OCI-LY1 (cell line): ENCODE data around the gene CYP2W1.

Experiments
- EZH2 ChIP-seq: fragments of 200-600 bp; sonication (generic), shearing (Covaris generic); IDR thresholded peaks from 2 replicates; pipeline ENCODE4 v1.8.0; 2017; ENCODE audit warnings: borderline replicate concordance, mixed run types, mild to moderate bottlenecking, antibody characterized with exemption, low read length, moderate library complexity, mixed read lengths
- TF ChIP-seq, protein P1 (sequence below): fragments of 200-600 bp; sonication (generic), shearing (Covaris generic); IDR thresholded peaks from 2 replicates; pipeline ENCODE4 v1.5.1; 2017; ENCODE audit warnings: mild to moderate bottlenecking, antibody characterized with exemption, low read length, moderate library complexity, mixed read lengths

GRCh38 chr7:997404-998395 is 14.7 kb downstream of the CYP2W1 start:
- TF ChIP-seq, protein P1, sequence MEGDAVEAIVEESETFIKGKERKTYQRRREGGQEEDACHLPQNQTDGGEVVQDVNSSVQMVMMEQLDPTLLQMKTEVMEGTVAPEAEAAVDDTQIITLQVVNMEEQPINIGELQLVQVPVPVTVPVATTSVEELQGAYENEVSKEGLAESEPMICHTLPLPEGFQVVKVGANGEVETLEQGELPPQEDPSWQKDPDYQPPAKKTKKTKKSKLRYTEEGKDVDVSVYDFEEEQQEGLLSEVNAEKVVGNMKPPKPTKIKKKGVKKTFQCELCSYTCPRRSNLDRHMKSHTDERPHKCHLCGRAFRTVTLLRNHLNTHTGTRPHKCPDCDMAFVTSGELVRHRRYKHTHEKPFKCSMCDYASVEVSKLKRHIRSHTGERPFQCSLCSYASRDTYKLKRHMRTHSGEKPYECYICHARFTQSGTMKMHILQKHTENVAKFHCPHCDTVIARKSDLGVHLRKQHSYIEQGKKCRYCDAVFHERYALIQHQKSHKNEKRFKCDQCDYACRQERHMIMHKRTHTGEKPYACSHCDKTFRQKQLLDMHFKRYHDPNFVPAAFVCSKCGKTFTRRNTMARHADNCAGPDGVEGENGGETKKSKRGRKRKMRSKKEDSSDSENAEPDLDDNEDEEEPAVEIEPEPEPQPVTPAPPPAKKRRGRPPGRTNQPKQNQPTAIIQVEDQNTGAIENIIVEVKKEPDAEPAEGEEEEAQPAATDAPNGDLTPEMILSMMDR: no peak
- TF ChIP-seq EZH2: no peak
